ENCODE results near the gene APOBEC3B.
"Not testable (repeated sequence)": the region's sequence is repeated elsewhere in the genome, so short reads cannot be mapped to it uniquely, and the experiment has no call there.

DNA sequence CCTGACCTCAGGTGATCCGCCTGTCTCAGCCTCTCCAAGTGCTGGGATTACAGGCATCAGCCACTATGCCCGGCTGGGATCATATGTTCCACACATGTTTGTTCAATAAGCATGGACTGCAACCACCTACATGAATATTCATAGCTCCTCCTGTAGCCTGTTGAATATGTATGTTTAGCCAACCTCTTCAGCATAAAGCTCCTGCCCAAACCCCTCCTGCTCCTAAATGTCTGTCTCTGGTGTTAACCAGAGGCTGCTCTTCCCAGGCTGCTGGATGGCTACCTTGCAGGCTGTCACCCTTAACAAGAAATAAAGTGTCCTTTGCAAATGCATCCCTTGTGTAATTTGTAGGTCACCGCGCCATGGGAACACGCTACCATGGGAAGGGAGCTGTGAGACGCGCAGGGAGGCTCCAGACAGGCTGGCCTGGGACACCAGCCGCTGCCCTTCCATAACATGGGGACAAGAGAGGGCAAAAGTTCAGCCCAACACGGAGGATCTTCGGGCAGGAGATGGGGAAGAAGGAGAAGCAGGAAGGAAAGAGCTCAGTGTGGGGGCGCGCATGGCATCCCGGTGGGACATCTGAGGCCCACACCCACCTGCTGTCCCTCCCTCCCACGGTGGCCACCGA lies 38.0 kb downstream of the APOBEC3B start:
- TF ChIP-seq, protein P1, sequence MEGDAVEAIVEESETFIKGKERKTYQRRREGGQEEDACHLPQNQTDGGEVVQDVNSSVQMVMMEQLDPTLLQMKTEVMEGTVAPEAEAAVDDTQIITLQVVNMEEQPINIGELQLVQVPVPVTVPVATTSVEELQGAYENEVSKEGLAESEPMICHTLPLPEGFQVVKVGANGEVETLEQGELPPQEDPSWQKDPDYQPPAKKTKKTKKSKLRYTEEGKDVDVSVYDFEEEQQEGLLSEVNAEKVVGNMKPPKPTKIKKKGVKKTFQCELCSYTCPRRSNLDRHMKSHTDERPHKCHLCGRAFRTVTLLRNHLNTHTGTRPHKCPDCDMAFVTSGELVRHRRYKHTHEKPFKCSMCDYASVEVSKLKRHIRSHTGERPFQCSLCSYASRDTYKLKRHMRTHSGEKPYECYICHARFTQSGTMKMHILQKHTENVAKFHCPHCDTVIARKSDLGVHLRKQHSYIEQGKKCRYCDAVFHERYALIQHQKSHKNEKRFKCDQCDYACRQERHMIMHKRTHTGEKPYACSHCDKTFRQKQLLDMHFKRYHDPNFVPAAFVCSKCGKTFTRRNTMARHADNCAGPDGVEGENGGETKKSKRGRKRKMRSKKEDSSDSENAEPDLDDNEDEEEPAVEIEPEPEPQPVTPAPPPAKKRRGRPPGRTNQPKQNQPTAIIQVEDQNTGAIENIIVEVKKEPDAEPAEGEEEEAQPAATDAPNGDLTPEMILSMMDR (conservative IDR thresholded peaks at IDR 0.05), result not testable (repeated sequence)
- not testable (repeated sequence) for TF ChIP-seq ZFX (IDR thresholded peaks at IDR 0.05)

Data from C4-2B (cell line).